Progenitor cell of endocrine pancreas (in vitro differentiated cells): ENCODE measurements around the gene PALMD. TPM values are rescaled to one million over a fixed set of nuclear protein-coding genes. Genes with fewer than 3 reads are reported as not detected.

ENCODE experiments used
- DNase-seq: peaks from one replicate; pipeline ENCODE4 v3.0.0; 2021; ENCODE audit warnings: low spot score; ENCODE audit not compliant: unreplicated experiment
- H3K27ac Mint-ChIP-seq: 2 replicates; pipeline ENCODE4 v1.8.0; 2021; ENCODE audit warnings: mild to moderate bottlenecking, moderate library complexity, mixed read lengths
- H3K27me3 Mint-ChIP-seq: 2 replicates; pipeline ENCODE4 v1.8.0; 2021; ENCODE audit warnings: mixed read lengths
- H3K36me3 Mint-ChIP-seq: 2 replicates; pipeline ENCODE4 v1.8.0; 2022; ENCODE audit warnings: mixed read lengths; ENCODE audit not compliant: insufficient read depth
- H3K4me1 Mint-ChIP-seq: 2 replicates; pipeline ENCODE4 v1.8.0; 2021; ENCODE audit warnings: low read depth, mixed read lengths
- H3K4me3 Mint-ChIP-seq: 2 replicates; pipeline ENCODE4 v1.8.0; 2021; ENCODE audit warnings: low read depth, mild to moderate bottlenecking, moderate library complexity, mixed read lengths
- H3K9me3 Mint-ChIP-seq: 2 replicates; pipeline ENCODE4 v1.8.0; 2021; ENCODE audit warnings: low read depth, mixed read lengths
- CTCF ChIP-seq: fragments of 200-600 bp; sonication (generic); IDR thresholded peaks from one replicate; pipeline ENCODE4 v1.5.0; 2021; ENCODE audit warnings: antibody characterized with exemption, mild to moderate bottlenecking; ENCODE audit not compliant: unreplicated experiment
- total RNA-seq: library from RNA; stranded (reverse); gene quantifications from 2 replicates; pipeline ENCODE4 v1.2.1, GENCODE V29; 2021

The PALMD gene
- total RNA-seq, 1 donor from 2014 or later: 4.5 TPM

GRCh38 chr1:99608058-99608457 lies 37.9 kb upstream of the PALMD start:
- H3K27me3 Mint-ChIP-seq: no peaks in the 10 kb centered on the region
- no peak for DNase-seq
- H3K36me3 Mint-ChIP-seq: no peaks in the 10 kb centered on the region
- no peak overlapping the region for H3K4me3 Mint-ChIP-seq
- H3K4me1 Mint-ChIP-seq: no peaks in the 10 kb centered on the region
- H3K27ac Mint-ChIP-seq: no peak overlapping the region
- peaks cover 20% of the 10 kb centered on the region for H3K9me3 Mint-ChIP-seq
- no peak for TF ChIP-seq CTCF

GRCh38 chr1:99613716-99614115 lies 32.2 kb upstream of the PALMD start:
- H3K36me3 Mint-ChIP-seq: no peaks in the 10 kb centered on the region
- no peak overlapping the region for H3K4me3 Mint-ChIP-seq
- no peaks in the 10 kb centered on the region for H3K27me3 Mint-ChIP-seq
- H3K4me1 Mint-ChIP-seq: peaks cover 4% of the 10 kb centered on the region
- TF ChIP-seq CTCF: no peak
- H3K27ac Mint-ChIP-seq: no peak overlapping the region
- H3K9me3 Mint-ChIP-seq: peaks cover 7% of the 10 kb centered on the region
- DNase-seq: no peak

GRCh38 chr1:99614728-99615127 lies 31.2 kb upstream of the PALMD start:
- H3K4me3 Mint-ChIP-seq: no peak overlapping the region
- H3K27ac Mint-ChIP-seq: no peak overlapping the region
- H3K27me3 Mint-ChIP-seq: no peaks in the 10 kb centered on the region
- no peak for TF ChIP-seq CTCF
- no peaks in the 10 kb centered on the region for H3K36me3 Mint-ChIP-seq
- H3K4me1 Mint-ChIP-seq: peaks cover 4% of the 10 kb centered on the region
- H3K9me3 Mint-ChIP-seq: no peaks in the 10 kb centered on the region
- no peak for DNase-seq

DNA sequence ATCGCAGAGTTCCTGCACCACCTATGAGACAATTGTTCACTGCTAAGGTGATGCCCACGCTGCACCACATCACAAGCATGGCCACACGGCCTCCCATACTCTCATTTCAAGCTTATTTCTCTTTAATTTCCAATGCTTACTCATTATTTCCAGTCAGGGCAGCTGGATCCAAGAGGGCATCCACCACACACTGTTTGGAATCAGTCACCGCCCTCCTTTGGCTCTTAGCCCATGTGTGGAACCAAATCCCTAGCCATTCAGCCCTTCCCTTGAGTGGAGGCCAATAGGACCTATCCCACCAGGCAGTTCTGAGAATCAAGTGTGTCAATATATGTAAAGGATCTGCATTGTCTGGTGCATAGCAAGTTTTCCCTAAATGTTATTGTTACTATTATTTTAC lies 26.3 kb upstream of the PALMD start:
- no peak overlapping the region for H3K4me3 Mint-ChIP-seq
- H3K4me1 Mint-ChIP-seq: peaks cover 4% of the 10 kb centered on the region
- H3K9me3 Mint-ChIP-seq: no peaks in the 10 kb centered on the region
- no peak for TF ChIP-seq CTCF
- H3K27me3 Mint-ChIP-seq: no peaks in the 10 kb centered on the region
- H3K27ac Mint-ChIP-seq: no peak overlapping the region
- DNase-seq: no peak
- H3K36me3 Mint-ChIP-seq: no peaks in the 10 kb centered on the region

GRCh38 chr1:99621340-99621901 lies 24.5 kb upstream of the PALMD start:
- Mint-ChIP-seq H3K4me1 (no peaks in the 10 kb centered on the region), H3K36me3 (no peaks in the 10 kb centered on the region), H3K4me3 (no peak overlapping the region), H3K27ac (no peak overlapping the region), H3K9me3 (no peaks in the 10 kb centered on the region), H3K27me3 (no peaks in the 10 kb centered on the region)
- TF ChIP-seq CTCF: no peak
- DNase-seq: no peak
